Raji (cell line): ENCODE results near the gene SUPT3H.

Experiments used
- POLR2A ChIP-seq: IDR thresholded peaks from 2 replicates; pipeline ENCODE4 v1.6.1; 2011; ENCODE audit warnings: low read depth, low read length, control low read depth; ENCODE audit not compliant: insufficient read depth

Gene SUPT3H

DNA sequence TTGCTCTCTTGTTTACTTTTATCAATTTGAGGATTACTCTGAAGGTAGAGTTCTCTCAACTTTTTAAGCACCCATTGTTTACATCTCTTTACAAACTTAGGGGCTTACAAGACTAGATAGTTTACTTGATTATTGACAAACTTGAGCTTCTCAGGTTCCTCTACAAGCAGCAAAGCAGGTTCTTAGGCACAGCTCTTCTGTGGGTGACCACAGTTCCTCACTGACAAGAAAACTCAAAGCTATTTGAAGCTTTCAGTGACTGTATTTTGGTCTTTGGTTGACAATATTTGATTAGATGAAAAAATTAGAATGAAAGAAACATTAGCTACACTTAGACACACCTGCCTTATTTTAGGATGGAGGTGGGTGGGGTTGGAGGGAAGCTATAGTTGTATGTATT lies 376.9 kb downstream of the SUPT3H start:
- no peak for TF ChIP-seq POLR2A

DNA sequence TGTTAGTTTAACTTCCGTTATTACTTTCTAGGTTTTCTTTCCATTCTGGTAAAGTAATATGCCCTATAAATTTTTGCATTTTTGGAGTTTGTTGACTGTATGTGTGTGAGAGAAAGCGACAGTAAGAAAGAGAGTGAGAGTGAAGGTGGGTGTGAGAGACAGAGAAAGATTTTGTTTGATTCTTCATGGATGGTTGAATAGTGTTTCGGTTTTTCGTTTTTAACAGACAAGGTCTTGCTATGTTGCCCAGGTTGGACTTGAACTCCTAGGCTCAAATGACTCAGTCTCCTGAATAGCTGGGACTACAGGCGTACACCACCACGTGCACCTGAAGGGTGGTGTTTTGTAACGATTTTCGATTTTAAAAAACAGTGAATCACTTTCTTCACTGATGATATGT lies 378.7 kb downstream of the SUPT3H start:
- TF ChIP-seq POLR2A: no peak

DNA sequence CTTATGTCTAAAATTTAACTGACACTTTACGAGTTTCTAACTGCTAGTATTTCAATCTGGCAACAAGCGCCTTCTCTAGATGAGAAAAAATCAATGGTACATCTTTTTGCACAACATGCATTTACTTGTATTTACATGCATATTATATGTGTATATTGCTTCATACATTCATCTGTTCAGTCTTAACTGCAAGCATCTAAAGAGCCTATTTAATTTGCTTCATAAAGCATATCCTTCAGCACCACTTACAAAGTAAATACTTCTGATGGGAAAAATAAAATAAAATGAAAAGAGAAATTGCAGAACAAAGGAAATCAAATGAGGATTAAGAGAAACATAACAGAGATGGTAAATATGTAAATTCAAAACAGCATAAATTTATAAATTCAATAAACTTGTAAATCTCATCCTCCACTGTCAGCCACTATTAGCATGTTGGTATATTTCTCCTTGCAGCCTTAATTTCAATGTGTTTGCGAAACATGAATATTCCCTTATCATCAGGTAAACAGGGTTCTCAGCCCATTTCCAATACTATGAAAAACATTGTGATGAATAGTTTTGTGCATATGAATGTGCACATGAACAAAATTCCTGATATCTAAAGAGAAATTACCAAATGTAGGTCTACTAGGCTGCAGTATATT lies 382.1 kb downstream of the SUPT3H start:
- TF ChIP-seq POLR2A: no peak

DNA sequence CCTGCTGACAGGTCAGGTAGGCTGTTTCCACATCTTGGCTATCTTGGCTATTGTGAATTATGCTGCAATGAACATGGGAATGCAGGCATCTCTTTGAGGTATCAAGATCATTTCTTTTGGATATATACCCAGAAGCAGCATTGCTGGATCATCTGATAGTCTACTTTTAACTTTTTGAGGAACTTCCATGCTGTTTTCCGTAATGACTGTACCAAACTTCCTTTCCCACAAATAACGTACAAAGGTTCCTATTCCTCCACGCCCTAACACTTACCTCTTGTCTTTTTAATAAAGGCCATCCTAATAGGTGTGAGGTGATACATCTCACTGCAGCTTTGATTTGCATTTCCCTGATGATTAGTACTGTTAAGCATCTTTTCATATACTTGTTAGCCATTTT lies 388.3 kb downstream of the SUPT3H start:
- no peak for TF ChIP-seq POLR2A

DNA sequence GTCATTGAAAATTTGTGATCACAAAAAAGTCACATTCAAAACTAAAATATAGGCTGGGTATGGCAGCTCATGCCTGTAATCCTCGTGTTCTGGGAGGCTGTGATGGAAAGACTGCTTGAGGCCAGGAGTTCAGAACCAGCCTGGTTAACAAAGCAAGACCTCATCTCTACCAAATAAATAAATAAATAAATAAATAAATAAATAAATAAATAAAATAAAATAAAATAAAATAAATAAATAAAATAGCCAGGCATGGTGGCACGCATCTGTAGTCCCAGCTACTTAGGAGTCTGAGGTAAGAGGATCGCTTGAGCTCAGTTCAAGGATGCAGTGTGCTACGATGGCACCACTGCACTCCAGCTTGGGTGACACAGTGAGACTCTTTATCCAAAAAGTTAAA lies 392.7 kb downstream of the SUPT3H start:
- TF ChIP-seq POLR2A: no peak

DNA sequence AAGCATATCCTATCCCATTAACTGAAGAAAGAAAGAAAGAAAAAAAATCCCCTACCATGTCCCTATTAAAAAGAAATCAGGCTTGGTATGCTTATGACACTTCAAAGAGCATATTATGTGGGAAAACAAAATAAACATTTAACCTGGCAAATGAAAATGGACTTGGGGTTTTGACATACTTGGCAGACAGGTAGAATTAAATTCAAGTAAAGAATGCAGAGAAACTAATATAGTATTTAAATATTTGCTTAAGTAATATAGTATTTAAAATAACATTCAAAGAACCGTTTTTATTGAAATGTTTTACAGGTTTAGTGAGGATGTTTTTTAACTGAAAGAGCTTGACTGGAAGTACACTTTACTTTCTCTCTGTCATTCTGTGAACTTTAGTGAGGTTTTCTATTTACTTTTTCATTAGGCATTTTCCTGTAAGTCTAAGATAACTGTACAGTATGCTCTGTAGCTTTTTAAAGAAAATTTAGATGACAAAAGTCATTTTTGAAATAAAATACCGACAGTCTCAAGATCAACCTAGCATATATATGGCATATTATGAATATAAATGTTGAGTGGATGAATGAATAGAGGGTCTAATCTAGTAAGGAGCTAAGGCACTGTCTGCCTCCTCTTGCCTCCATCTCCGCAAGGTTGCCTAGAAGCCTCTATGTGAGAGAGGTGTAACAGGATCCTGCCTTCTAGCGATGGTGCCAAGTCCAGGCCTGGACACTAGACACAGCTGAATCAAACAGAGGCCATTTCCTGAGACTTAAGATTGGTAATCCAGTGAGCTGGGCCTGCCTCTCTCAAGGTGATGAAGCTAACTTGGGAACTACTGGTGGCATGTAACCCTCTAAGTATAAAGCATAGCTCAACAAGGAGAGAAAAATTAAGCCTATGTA lies 394.0 kb downstream of the SUPT3H start:
- TF ChIP-seq POLR2A: no peak

DNA sequence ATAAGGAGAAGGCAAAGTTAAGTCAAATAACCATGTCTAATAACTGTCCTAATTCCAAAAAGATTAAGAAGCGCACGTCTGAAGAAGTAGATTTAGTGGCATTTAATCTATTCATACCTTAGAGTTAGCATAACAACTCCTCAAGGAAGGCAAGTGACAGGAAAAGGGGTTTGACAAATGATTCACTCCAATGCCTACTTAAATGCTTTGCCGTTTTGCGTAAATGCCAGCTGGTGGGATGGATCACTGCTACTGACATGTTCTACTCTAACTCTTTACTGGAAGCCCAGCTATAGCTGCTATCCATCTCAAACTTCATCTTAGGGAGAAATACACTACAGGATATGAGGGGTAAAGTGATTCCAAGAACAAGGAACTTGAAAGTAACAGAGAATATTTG lies 396.9 kb downstream of the SUPT3H start:
- TF ChIP-seq POLR2A: no peak

DNA sequence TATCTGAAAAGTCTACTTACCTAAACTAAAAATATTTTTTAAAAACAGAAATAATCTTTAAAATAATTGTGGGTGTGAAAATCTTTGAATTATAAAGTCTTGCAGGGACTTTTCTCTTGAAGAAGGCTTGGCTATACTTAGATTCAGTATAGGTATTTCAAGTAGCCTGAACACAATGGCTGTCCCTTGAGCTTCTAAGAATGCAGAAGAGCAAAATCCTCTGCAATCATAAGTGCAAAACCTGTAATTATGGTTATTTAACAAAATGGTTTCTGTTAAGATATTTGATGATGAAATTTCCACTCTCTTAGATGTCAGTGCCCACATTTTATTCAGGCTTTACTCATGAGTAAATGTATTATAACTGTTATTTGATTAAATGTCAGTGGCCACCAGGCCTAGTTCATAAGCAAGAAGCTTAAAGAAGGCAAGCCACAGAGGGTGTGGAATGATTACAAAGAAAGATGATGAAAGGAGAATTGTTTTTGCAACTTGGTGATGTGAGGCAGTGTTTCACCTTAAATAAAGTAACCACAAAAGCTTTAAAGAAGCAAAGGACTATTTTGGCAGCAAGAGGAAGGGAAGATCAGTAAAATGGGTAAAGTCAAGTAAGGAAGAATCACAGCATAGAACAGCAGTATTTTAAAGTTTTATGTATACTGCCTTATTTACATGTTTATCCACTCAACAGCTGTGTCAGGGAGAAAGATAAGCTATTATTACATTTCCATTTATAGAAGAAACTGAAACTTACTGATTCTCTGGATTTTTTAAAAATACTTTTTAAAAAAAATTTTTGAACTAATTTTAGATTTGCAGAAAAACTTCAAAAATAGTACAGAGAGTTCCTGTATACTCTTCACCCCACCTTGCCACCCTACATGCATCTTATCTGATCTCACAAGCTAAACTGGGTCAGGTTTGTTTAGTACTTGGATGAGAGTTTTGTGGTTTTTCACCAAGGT lies 400.8 kb downstream of the SUPT3H start:
- no peak for TF ChIP-seq POLR2A

DNA sequence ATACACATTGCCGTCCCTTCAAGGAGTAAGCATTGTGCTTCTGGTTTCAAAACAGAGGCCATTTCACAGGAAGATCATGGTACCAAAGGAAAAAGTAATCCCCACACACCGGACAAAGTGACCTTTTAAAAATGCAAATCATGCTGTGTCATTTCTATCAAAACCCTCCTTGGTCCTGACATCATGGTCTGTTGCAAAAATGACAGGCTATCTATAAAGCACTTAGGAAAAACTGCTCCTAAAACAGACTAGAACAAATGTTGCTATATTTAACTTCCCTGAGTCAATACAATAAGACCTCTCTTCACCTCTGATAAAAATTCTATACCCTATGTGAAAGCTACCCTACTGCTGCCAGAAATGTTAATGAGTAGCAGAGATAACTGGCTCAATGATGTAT lies 403.2 kb downstream of the SUPT3H start:
- no peak for TF ChIP-seq POLR2A

DNA sequence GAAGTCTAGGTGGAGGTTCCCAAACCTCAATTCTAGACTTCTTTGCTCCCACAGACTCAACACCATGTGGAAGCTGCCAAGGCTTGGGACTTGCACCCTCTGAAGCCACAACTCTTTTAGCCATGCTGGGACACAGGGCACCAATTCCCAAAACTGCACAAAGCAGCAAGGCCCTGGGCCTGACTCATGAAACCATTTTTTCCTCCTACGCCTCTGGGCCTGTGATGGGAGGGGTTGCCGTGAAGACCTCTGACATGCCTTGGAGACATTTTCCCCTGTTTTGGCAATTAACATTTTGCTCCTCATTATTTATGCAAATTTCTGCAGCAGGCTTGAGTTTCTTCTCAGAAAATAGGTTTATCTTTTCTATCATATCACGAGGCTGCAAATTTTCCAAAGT lies 405.0 kb downstream of the SUPT3H start:
- no peak for TF ChIP-seq POLR2A

DNA sequence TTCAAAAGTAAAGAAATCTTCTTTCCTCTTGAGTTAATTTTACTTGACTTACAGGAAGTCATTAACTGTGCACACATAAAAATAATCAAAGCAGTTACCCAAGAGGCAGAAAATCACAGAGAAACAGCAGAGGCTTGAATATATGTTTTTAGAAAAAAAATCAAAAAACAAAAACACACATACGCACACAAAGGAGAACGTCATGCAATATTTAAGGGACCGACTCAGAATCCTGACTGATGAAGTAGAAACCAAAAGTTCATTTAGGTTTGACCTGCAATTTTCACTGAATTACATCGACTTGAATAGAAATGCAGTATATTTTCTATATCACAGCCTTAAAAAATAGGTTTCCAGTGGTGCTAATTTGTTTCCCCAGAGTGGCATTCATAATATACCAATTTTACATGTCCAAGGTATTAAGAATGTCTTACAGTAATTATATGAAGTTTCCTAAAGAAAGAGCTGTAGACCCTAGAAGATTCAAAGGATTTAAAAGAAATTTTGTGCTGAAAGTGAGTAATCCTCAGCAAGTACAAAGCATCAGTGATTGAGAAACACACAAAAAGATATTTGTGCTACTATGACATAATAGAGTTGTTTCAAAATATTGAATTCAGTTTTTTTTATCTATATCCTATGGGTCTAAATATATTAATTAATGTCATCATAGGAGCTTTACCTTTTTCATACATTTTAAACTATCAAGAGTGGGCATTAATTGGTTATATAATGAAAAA lies 408.1 kb downstream of the SUPT3H start:
- TF ChIP-seq POLR2A: no peak

DNA sequence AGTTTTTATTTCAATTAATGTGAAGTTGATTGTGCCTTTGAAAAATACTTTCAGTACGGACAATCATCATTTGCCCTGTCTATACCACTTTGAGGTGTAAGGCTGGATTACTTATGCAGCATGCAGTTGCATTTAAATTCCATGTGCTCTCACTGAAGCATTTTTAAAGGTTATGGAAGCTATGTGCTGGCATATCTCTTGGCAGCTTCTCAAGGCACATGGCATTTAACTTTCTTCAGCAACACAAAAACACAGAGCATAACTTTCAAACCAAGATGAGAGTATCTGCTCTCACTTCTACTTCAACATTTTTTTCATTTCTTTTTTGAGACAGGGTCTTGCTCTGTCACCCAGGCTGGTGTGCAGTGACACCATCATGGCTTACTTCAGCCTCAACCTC lies 410.3 kb downstream of the SUPT3H start:
- TF ChIP-seq POLR2A: no peak

DNA sequence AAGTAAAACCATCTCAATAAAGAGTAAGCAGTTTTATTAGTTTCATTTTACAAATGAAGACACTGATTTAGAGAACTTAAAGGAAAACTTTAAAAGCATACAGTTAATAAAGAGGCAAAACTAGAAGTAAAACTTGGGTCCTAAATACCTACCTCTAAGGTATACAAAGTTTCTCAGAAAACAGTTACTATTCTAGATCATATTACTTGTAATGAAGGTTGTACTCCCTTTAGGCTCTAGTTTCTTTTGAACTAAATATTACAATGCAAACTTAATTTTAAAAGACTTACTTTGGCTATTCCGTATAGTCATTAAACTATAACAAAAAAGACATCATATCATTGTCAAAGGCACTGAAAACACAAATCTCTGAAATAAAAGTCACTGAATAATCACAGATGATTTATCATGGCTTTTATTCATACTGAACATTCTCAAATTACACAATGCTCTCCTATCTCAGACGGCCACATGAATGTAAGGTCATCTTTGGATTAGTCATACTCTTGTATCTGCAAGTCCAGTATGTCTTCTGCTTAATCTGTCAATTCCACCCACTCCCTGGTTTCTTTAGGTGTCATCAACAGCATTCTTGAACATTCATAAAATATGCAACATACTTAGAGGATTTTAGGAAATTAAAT lies 411.2 kb downstream of the SUPT3H start:
- no peak for TF ChIP-seq POLR2A

DNA sequence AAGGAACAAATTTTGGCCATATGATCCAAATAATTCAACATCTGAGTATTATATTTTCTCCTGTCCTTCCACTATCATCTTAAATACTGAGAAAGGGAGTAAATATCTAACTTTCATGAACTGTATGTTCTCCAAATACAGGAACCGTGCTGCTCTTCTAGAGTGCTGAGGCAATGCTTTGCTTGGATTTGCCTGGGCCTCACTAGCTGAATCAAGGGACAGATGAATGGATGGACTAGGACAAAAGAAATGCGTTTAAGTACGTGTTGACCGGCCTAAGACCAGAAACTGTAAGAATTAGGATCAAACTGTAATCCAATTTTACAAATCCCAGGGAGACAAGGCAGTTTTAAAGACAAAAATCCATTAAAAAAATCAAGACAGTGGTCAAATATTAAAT lies 412.0 kb downstream of the SUPT3H start:
- TF ChIP-seq POLR2A: no peak

DNA sequence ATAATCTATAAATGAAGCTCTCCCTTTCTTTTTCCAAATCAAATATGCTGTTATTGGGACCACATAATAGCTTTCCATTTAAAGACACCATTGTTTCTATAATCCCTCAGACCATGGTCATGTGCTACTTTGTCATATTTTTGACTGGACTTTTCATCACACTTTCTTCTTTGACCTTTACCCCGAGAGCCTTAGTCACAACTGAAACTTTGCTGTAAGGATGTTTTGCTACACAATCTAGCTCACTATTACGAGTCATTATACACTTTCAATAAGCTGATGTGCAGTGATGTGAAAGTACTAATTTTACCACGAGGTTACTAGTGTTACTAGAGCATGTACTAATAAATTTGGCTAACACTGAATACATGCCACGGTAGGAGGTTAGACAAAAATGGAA lies 416.8 kb downstream of the SUPT3H start:
- no peak for TF ChIP-seq POLR2A

DNA sequence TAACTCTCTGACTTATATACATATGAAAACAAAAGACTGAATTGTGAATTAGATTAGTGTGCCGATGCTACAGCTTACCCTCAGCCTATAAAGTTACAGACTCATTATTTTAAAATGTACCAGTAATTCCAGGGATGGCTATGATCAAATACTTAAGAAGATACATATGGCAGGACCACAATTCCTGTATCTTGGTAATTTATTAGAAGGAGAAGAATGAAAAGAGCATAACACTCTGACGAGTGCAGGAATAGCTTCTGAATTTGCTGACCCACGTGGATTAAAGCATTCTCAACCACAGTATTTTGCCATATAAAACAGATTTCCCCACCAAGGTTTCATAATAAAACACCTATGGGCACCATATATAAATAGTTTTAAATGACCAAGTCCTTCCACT lies 418.1 kb downstream of the SUPT3H start:
- TF ChIP-seq POLR2A: no peak
